NT2/D1 (cell line): Measurements from ENCODE around the gene LDLRAD3.

ENCODE experiments used
- DNase-seq: peaks from one replicate; pipeline ENCODE4 v3.0.0-alpha.2; 2011; ENCODE audit warnings: low read depth, low spot score
- H3K27me3 ChIP-seq: 2 replicates; pipeline ENCODE4 v1.6.0; 2011; ENCODE audit warnings: mild to moderate bottlenecking; ENCODE audit not compliant: insufficient read length, insufficient read depth
- H3K36me3 ChIP-seq: 2 replicates; pipeline ENCODE4 v1.6.1; 2011; ENCODE audit warnings: mild to moderate bottlenecking, low read length, mixed read lengths; ENCODE audit not compliant: insufficient read depth, insufficient read length
- H3K4me1 ChIP-seq: 2 replicates; pipeline ENCODE4 v1.5.1; 2011; ENCODE audit not compliant: insufficient read depth, insufficient read length
- H3K4me3 ChIP-seq: 2 replicates; pipeline ENCODE4 v1.5.1; 2011; ENCODE audit warnings: low read depth; ENCODE audit not compliant: insufficient read length
- H3K9ac ChIP-seq: 2 replicates; pipeline ENCODE4 v1.6.0; 2011; ENCODE audit warnings: low read depth; ENCODE audit not compliant: insufficient read length
- H3K9me3 ChIP-seq: 2 replicates; pipeline ENCODE4 v1.5.1; 2011; ENCODE audit warnings: mild to moderate bottlenecking, low read length; ENCODE audit not compliant: insufficient read depth
- SUZ12 ChIP-seq: IDR thresholded peaks from 2 replicates; pipeline ENCODE4 v1.6.1; 2011; ENCODE audit not compliant: insufficient read length, insufficient read depth; ENCODE audit errors: extremely low read depth
- YY1 ChIP-seq: IDR thresholded peaks from 2 replicates; pipeline ENCODE4 v1.6.1; 2011; ENCODE audit not compliant: insufficient read length, insufficient read depth
- ZNF274 ChIP-seq: IDR thresholded peaks from 2 replicates; pipeline ENCODE4 v1.6.1; 2011; ENCODE audit warnings: mild to moderate bottlenecking, low read depth, low read length

Gene LDLRAD3

DNA sequence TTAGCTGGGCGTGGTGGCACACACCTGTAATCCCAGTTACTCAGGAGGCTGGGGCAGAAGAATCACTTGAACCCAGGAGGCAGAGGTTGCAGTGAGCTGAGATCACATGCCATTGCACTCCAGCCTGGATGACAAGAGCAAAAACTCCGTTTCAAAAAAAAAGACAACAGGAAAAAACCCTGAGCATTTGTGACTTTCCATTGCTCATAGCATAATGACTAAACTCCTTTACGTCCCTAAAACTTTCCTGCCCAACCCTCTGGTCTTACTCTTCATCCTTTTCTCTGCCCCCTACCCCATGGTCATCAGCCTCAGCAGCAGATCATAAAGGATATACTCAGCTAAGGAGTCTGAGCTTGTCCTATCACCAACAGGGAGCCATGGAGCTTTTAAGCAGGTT is 6.8 kb upstream of the LDLRAD3 start:
- Histone ChIP-seq H3K27me3 (peaks cover 3% of the 10 kb centered on the region), H3K4me3 (no peak overlapping the region), H3K36me3 (no peaks in the 10 kb centered on the region), H3K4me1 (no peaks in the 10 kb centered on the region), H3K9me3 (peaks cover 4% of the 10 kb centered on the region; the same call in 1 of the 2 replicates), H3K9ac (no peak overlapping the region)
- DNase-seq = no peak
- no peak for TF ChIP-seq ZNF274
- TF ChIP-seq YY1 = no peak
- no peak for TF ChIP-seq SUZ12

GRCh38 chr11:35937700-35938099 is 6.2 kb upstream of the LDLRAD3 start:
- no peak for TF ChIP-seq YY1
- no peak for TF ChIP-seq SUZ12
- no peak for TF ChIP-seq ZNF274
- no peak for DNase-seq
- H3K4me3 ChIP-seq = no peak overlapping the region
- no peaks in the 10 kb centered on the region for H3K4me1 ChIP-seq
- H3K36me3 ChIP-seq = no peaks in the 10 kb centered on the region
- no peaks in the 10 kb centered on the region for H3K9me3 ChIP-seq
- peaks cover 6% of the 10 kb centered on the region for H3K27me3 ChIP-seq
- no peak overlapping the region for H3K9ac ChIP-seq

DNA sequence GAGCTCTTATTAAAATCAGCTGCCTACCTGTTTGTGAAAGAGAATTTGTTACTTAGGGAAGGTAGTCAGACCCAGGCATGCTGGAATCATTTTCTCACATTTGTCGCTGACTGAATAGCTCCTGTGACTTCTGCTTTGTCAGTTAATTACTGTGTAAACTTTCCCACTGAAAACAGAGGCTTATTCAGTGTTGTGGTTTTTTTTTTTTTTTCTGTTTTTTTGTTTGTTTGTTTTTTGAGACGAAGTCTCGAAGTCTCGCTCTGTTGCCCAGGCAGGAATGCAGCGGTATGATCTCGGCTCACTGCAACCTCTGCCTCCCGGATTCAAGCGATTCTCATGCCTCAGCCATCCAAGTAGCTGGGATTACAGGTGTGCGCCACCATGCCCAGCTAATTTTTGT is 5.6 kb upstream of the LDLRAD3 start:
- H3K4me3 ChIP-seq = no peak overlapping the region
- H3K4me1 ChIP-seq = no peaks in the 10 kb centered on the region
- no peaks in the 10 kb centered on the region for H3K9me3 ChIP-seq
- H3K9ac ChIP-seq = no peak overlapping the region
- no peaks in the 10 kb centered on the region for H3K36me3 ChIP-seq
- TF ChIP-seq SUZ12 (no peak), YY1 (no peak), ZNF274 (no peak)
- no peak for DNase-seq
- H3K27me3 ChIP-seq = peaks cover 10% of the 10 kb centered on the region

GRCh38 chr11:35943309-35943708 is 553 bp upstream of the LDLRAD3 start:
- Histone ChIP-seq H3K9me3 (no peaks in the 10 kb centered on the region), H3K4me3 (peak overlapping the region; percentile 60), H3K9ac (peak overlapping the region; percentile 86), H3K4me1 (peaks cover 8% of the 10 kb centered on the region), H3K27me3 (peaks cover 13% of the 10 kb centered on the region), H3K36me3 (no peaks in the 10 kb centered on the region)
- no peak for DNase-seq
- no peak for TF ChIP-seq SUZ12
- no peak for TF ChIP-seq YY1
- no peak for TF ChIP-seq ZNF274

- no peak for DNase-seq
- H3K36me3 ChIP-seq = no peaks in the 10 kb centered on the region
- H3K4me3 ChIP-seq = peak overlapping the region; percentile 64
- TF ChIP-seq ZNF274 (no peak), YY1 (no peak), SUZ12 (no peak)
- peaks cover 13% of the 10 kb centered on the region for H3K27me3 ChIP-seq
- H3K4me1 ChIP-seq = peaks cover 8% of the 10 kb centered on the region
- no peaks in the 10 kb centered on the region for H3K9me3 ChIP-seq
- H3K9ac ChIP-seq = peak overlapping the region; percentile 75
These were observed 758 bp downstream of the LDLRAD3 start for GRCh38 chr11:35944503-35945136.

DNA sequence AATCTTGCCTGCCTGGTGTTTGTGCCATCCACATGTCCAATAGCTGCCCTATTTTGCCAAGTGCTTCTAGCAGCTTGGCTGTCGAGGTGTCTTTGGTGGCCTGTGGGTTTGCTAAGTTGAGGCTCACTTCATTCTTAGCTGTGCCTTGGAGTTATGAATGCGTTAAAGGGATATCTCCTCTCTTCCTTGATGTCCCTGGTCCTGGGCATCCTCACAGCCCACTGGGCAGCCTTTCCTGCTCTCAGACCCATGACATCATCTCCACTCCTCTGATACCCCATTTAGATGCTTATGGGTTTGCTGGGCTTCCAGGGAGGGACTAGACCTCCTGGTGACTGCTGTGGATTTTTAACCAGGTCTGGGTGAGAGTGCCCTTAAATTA is 1.3 kb downstream of the LDLRAD3 start:
- Histone ChIP-seq H3K36me3 (no peaks in the 10 kb centered on the region), H3K9me3 (no peaks in the 10 kb centered on the region), H3K27me3 (peaks cover 13% of the 10 kb centered on the region), H3K4me1 (peaks cover 8% of the 10 kb centered on the region), H3K4me3 (peak overlapping the region; percentile 64), H3K9ac (peak overlapping the region; percentile 75)
- TF ChIP-seq SUZ12 = no peak
- no peak for TF ChIP-seq YY1
- no peak for TF ChIP-seq ZNF274
- no peak for DNase-seq

- Histone ChIP-seq H3K27me3 (peaks cover 10% of the 10 kb centered on the region), H3K36me3 (no peaks in the 10 kb centered on the region), H3K4me3 (no peak overlapping the region), H3K9ac (no peak overlapping the region), H3K9me3 (no peaks in the 10 kb centered on the region), H3K4me1 (peaks cover 8% of the 10 kb centered on the region)
- TF ChIP-seq YY1 (no peak), ZNF274 (no peak)
- no peak for DNase-seq
These were observed 2.9 kb downstream of the LDLRAD3 start for GRCh38 chr11:35946766-35947165.

DNA sequence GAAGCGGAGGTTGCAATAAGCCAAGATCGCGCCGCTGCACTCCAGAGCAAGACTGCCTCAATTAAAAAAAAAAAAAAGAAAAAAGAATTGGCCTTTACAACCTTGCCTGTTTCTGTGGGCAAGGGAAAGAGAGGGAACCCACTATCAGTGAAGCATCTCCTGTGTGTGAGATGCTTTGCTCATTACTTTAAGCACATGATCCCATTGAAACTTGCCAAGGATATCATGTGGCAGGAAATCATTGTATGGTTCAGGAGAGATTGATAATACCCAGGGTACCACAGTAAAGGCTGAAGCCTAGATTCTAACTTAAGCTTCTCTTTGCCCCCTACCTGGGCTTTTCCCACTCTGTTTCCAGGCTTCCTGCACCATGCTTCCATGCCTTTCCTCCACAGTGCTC is 3.6 kb downstream of the LDLRAD3 start:
- Histone ChIP-seq H3K9me3 (no peaks in the 10 kb centered on the region), H3K4me3 (no peak overlapping the region), H3K27me3 (peaks cover 8% of the 10 kb centered on the region), H3K4me1 (peaks cover 8% of the 10 kb centered on the region), H3K9ac (no peak overlapping the region), H3K36me3 (no peaks in the 10 kb centered on the region)
- DNase-seq = no peak
- TF ChIP-seq SUZ12 = no peak
- no peak for TF ChIP-seq ZNF274
- no peak for TF ChIP-seq YY1
